Esophagus squamous epithelium (tissue), 5 donors: Measurements from ENCODE around the gene MYO9A. TPM values are rescaled to one million over a fixed set of nuclear protein-coding genes. Genes with fewer than 3 reads are reported as not detected.

Experiments used
- DNase-seq: peaks from one replicate; lab custom pipeline; 2025; lab: John Stamatoyannopoulos, UW
- H3K27ac ChIP-seq, 4 donors: fragments of 200-600 bp; sonication (generic); one replicate each; pipeline ENCODE4 v1.5.1; 2016 to 2019; ENCODE audit warnings: mild to moderate bottlenecking in 1 of 4
- H3K27me3 ChIP-seq, 4 donors: fragments of 200-600 bp; sonication (generic); 1 replicate in 3 of 4; 2 replicates in 1 of 4; pipeline versions ENCODE4 v1.5.1 to v1.6.0; 2017 to 2021; ENCODE audit warnings: antibody characterized with exemption in 1 of 4
- H3K36me3 ChIP-seq, 3 donors: fragments of 200-600 bp; sonication (generic); one replicate each; pipeline ENCODE4 v1.5.1; 2016 to 2019
- H3K4me1 ChIP-seq, 3 donors: fragments of 200-600 bp; sonication (generic); one replicate each; pipeline ENCODE4 v1.5.1; 2017 to 2019
- H3K4me3 ChIP-seq, 4 donors: fragments of 200-600 bp; sonication (generic); 1 replicate in 3 of 4; 2 replicates in 1 of 4; pipeline ENCODE4 v1.5.1; 2016 to 2019; ENCODE audit warnings: mild to moderate bottlenecking in 2 of 4, moderate library complexity in 1 of 4
- H3K9me3 ChIP-seq, 3 donors: fragments of 200-600 bp; sonication (generic); one replicate each; pipeline ENCODE4 v1.5.1; 2016 to 2019
- CTCF ChIP-seq, 6 experiments: fragments of 450-650 bp in 4 of 6; fragments of 200-600 bp in 2 of 6; sonication (generic) in 2 of 6; IDR thresholded peaks; one replicate each; pipeline ENCODE4 v1.5.1; 2016 to 2019; ENCODE audit warnings: antibody characterized with exemption in 6 of 6, mild to moderate bottlenecking in 4 of 6, moderate library complexity in 4 of 6
- POLR2A ChIP-seq, 4 donors: fragments of 450-650 bp; IDR thresholded peaks; one replicate each; pipeline ENCODE4 v1.6.1; 2017; ENCODE audit warnings: antibody characterized with exemption in 4 of 4, mild to moderate bottlenecking in 4 of 4, moderate library complexity in 3 of 4
- WGBS, 2 donors: methylation state at CpG; one replicate each; pipeline ENCODE4 v1.1.5; 2018; 5-methylcytosine and 5-hydroxymethylcytosine counted together
- intact Hi-C: fragments of 100-400 bp; cut with DNase I; formaldehyde crosslinking; loops from one replicate; pipeline ENCODE4 v1.15.0; 2022
- total RNA-seq, 4 donors: library from RNA; depleted of rRNA; stranded (reverse); fragments of >200 nt; gene quantifications; one replicate each; pipeline ENCODE4 v1.1.0, GENCODE V29; 2016
- donor health status: DM: yes; HTN: yes; CAD: no.

The MYO9A gene
- total RNA-seq, 4 donors from 2014 or later, result 18.2 to 62.0 (median 35.0) TPM

GRCh38 chr15:71808311-71809020 lies 309.5 kb downstream of the MYO9A start:
- no peak for DNase-seq
- no peaks in the 10 kb centered on the region for H3K27me3 ChIP-seq
- H3K4me1 ChIP-seq, result no peaks in the 10 kb centered on the region
- no peaks in the 10 kb centered on the region for H3K36me3 ChIP-seq
- 75 to 87% methylated on average over 6 to 12 of the region's 18 CpGs for WGBS, 2 donors
- no peaks in the 10 kb centered on the region for H3K9me3 ChIP-seq
- no peak for TF ChIP-seq CTCF (IDR thresholded peaks at IDR 0.05)
- no peak for TF ChIP-seq POLR2A (IDR thresholded peaks at IDR 0.05)
- intact Hi-C loops, result loop anchor here (10.0 kb wide), 1 partner anchor 346 kb away; no protein-coding TSS in a partner anchor
- H3K27ac ChIP-seq, result no peak overlapping the region
- no peak overlapping the region for H3K4me3 ChIP-seq

- H3K9me3 ChIP-seq, result no peaks in the 10 kb centered on the region
- no peak for TF ChIP-seq POLR2A (IDR thresholded peaks at IDR 0.05)
- TF ChIP-seq CTCF (IDR thresholded peaks at IDR 0.05), result no peak
- H3K4me3 ChIP-seq, result no peak overlapping the region
- 40 to 56% methylated on average over 3 to 4 of the region's 4 CpGs for WGBS, 2 donors
- H3K4me1 ChIP-seq, result no peaks in the 10 kb centered on the region
- H3K36me3 ChIP-seq, result no peaks in the 10 kb centered on the region
- no peak for DNase-seq
- intact Hi-C loops, result loop anchor here (10.0 kb wide), 1 partner anchor 347 kb away; no protein-coding TSS in a partner anchor
- no peak overlapping the region for H3K27ac ChIP-seq
- H3K27me3 ChIP-seq, result no peaks in the 10 kb centered on the region
These were observed 310.3 kb downstream of the MYO9A start for GRCh38 chr15:71807691-71808091.

- Histone ChIP-seq H3K4me3 (no peak overlapping the region), H3K4me1 (no peaks in the 10 kb centered on the region), H3K27me3 (no peaks in the 10 kb centered on the region), H3K9me3 (no peaks in the 10 kb centered on the region), H3K27ac (no peak overlapping the region), H3K36me3 (no peaks in the 10 kb centered on the region)
- no peak for DNase-seq
- intact Hi-C loops, result loop anchor here (10.0 kb wide), 1 partner anchor 348 kb away; no protein-coding TSS in a partner anchor
- 79 to 82% methylated on average over 9 to 12 of the region's 15 CpGs for WGBS, 2 donors
- TF ChIP-seq CTCF (IDR thresholded peaks at IDR 0.05), result no peak
- no peak for TF ChIP-seq POLR2A (IDR thresholded peaks at IDR 0.05)
These were observed 310.8 kb downstream of the MYO9A start for GRCh38 chr15:71807125-71807629.

- DNase-seq, result no peak
- 61 to 62% methylated on average over 4 of the region's 7 CpGs for WGBS, 2 donors
- TF ChIP-seq POLR2A (IDR thresholded peaks at IDR 0.05) (no peak), CTCF (IDR thresholded peaks at IDR 0.05) (no peak)
These were observed 311.5 kb downstream of the MYO9A start for GRCh38 chr15:71806452-71806931.

More at GRCh38 chr15:71806452-71806931, 311.5 kb downstream of the MYO9A start:
- no peak overlapping the region for H3K27ac ChIP-seq
- no peak overlapping the region for H3K4me3 ChIP-seq
- no peaks in the 10 kb centered on the region for H3K27me3 ChIP-seq
- intact Hi-C loops, result loop anchor here (10.0 kb wide), 1 partner anchor 348 kb away; no protein-coding TSS in a partner anchor
- H3K4me1 ChIP-seq, result no peaks in the 10 kb centered on the region
- H3K9me3 ChIP-seq, result no peaks in the 10 kb centered on the region
- H3K36me3 ChIP-seq, result no peaks in the 10 kb centered on the region
